ENCODE measurements around the gene CALHM3. TPM values are rescaled to one million over a fixed set of nuclear protein-coding genes. Genes with fewer than 3 reads are reported as not detected.

Gene CALHM3
- total RNA-seq, 4 donors from 2014 or later = not detected

DNA sequence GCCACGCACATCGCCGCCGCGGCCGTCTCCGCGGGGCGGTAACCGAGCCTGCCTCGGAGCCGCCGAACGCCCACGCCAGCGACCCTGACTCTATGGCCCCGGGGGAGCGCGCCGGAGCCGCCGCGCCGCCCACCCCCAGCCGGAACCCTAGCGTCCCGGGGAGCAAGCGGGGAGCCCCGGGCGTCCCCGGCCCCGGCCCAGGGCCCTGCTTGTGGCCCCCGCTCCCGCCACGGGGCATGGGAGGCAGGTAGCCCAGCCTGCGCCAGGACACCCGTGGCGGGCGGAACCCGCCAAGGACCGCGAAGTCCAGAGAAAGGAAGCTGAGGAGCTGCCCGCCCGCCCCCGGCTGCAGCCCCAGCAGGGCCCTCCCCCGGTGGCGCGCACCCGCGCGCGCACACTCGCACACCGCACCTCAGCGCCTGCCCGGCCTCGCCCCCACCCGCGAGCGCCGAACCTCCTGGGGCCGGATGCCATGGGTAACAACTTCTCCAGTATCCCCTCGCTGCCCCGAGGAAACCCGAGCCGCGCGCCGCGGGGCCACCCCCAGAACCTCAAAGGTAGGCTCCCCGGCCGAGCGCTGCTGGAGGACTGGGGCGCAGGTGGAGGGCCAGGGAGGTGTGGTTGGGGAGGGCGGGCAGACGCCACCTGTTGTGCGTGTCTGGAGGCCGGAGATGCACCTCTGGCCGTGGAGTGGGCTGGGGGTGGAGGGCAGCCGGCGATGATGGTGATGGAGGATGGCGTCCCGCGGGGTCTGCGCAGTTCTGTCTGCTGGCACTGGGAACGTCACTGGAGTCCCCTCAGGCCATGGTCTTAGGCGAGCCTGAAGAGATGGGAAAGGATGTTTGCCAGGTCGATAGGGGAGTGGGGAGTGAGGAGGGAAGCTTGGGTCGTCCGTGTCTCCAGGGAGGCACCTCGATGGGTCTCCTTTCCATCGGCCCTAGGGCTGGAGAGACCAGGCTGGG, 15.2 kb upstream of the CALHM3 start:
- no peak for DNase-seq
- Histone ChIP-seq H3K27me3 (peaks cover 16% of the 10 kb centered on the region), H3K9me3 (no peaks in the 10 kb centered on the region)

DNA sequence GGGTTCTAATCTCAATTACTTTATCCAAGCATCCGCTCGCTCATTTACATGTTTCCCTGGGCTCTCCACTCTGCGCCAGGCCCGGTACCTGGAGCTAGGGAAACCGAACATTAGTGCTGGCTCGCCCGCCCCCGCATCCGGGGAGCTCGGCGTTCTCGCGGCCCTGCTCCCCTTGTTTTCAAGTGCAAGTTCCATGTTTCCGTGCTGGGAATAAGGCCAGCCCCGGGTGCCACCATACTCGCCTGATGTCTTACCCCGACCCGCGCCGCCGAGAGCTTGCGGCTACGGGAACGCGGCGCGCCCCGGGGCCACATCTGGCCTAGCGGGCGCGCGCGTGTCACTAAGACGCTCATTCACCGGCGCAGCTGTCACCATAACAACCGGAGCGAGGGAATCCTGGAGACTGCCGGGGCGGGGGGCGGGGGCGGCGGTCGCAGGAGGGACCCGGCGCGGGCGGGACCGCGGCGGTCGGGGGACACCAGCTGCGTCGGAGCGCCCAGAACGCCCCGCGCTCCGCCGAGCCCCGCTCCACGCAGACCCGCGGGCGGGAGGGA, 14.4 kb upstream of the CALHM3 start, which contains the start of gene NEURL1:
Gene NEURL1 (plus strand): TSS at position 344 of the 554 bp plus-strand sequence. CDS start 683 bp downstream, outside the sequence.
- TF ChIP-seq POLR2A (IDR thresholded peaks at IDR 0.05) = no peak
- TF ChIP-seq, protein P1, sequence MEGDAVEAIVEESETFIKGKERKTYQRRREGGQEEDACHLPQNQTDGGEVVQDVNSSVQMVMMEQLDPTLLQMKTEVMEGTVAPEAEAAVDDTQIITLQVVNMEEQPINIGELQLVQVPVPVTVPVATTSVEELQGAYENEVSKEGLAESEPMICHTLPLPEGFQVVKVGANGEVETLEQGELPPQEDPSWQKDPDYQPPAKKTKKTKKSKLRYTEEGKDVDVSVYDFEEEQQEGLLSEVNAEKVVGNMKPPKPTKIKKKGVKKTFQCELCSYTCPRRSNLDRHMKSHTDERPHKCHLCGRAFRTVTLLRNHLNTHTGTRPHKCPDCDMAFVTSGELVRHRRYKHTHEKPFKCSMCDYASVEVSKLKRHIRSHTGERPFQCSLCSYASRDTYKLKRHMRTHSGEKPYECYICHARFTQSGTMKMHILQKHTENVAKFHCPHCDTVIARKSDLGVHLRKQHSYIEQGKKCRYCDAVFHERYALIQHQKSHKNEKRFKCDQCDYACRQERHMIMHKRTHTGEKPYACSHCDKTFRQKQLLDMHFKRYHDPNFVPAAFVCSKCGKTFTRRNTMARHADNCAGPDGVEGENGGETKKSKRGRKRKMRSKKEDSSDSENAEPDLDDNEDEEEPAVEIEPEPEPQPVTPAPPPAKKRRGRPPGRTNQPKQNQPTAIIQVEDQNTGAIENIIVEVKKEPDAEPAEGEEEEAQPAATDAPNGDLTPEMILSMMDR (IDR thresholded peaks at IDR 0.05) = no peak
- intact Hi-C loops (cut with DNase I) = no loop called here

More for the DNA sequence above, 15.2 kb upstream of the CALHM3 start:
- peak overlapping the region in 1 of 3 donors; percentile 42 for H3K4me3 ChIP-seq (replicated peaks in 1 of 3)
- H3K36me3 ChIP-seq = no peaks in the 10 kb centered on the region
- peaks cover 0 to 16% of the 10 kb centered on the region in 2 donors for H3K4me1 ChIP-seq
- intact Hi-C loops (cut with DNase I) = no loop called here
- no peak overlapping the region for H3K27ac ChIP-seq
- TF ChIP-seq POLR2A (IDR thresholded peaks at IDR 0.05) = no peak
- TF ChIP-seq, protein P1 (IDR thresholded peaks at IDR 0.05) = no peak
- WGBS, 2 donors = 3 to 5% methylated on average over 5 to 13 of the region's 92 CpGs

DNA sequence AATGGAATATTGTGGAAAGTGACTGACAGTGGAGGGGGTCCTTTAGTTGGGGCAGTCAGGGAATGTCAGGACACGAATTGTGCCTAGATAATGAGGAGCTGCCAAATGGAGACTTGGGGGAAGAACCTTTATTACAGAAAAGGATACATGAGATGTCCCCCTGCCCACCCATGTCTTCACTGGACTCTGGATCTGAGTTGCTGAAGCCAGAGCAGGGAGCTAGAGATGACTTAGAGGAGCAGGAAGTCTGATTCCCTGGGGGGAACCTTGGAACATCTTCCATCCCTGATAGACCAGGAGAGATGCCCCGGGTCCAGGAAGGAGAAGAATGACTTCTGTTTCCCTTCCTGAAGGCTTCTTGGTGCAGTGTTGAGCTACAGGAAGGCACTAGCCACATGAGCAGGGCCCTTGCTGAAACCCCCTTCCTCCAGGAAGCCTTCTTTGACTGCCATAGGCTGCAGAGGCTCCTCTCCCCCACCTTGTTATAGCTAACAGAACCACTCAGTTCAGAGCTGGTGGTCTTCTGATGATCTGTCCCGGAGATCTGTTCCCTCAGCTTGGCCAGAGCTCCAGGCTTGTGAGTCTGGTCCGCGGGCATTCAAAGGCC, 13.7 kb upstream of the CALHM3 start:
- H3K4me3 ChIP-seq (replicated peaks in 1 of 3) = no peak overlapping the region
- 61 to 64% methylated on average over 5 of the region's 5 CpGs for WGBS, 2 donors
- intact Hi-C loops (cut with DNase I) = no loop called here

More for the DNA sequence above, 14.4 kb upstream of the CALHM3 start, which contains the start of gene NEURL1:
- Histone ChIP-seq H3K27ac (no peak within 1 kb of the TSS), H3K27me3 (peaks cover 16% of the 10 kb centered on the region), H3K36me3 (no peaks in the 10 kb centered on the region), H3K4me1 (peaks cover 0 to 16% of the 10 kb centered on the region in 2 donors), H3K9me3 (no peaks in the 10 kb centered on the region), H3K4me3 (replicated peaks in 1 of 3) (peak within 1 kb of the TSS in 1 of 3 donors; percentile 42)
- WGBS, 2 donors = 3 to 10% methylated on average over 14 to 41 of the region's 65 CpGs
- DNase-seq = peak in 1 of 2 donors; percentile 16

DNA sequence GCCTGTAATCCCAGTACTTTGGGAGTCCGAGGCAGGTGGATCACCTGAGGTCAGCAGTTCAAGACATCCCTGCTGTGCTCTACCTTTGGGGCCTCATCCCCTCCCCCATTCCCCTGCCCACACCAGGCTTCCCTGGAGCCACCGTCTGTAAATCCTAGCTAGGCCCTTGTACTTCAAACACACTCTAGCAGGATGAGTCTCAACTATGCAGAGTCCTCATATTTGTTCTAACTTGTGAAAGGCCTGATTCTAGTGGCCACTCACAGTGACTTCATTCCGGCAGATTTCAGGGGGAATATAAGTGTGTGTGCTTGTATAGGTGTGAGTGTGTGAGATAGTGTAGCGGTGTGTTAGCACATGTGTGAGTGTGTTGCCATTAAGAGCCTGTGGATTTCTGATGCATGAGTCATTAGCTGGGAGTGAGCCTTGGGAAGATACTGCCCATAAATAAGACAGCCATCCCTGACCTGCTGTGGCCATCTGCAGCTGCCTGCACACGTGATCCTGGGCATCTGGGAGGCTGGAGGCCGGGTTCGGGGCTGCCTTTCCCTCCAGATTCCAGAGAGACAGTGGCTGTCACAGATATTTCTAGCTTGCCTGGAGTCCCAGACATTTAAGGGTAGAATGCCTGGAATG, 12.8 kb upstream of the CALHM3 start:
- H3K4me3 ChIP-seq (replicated peaks in 1 of 3) = no peak overlapping the region
- no peak for DNase-seq
- no peaks in the 10 kb centered on the region for H3K9me3 ChIP-seq
- H3K36me3 ChIP-seq = no peaks in the 10 kb centered on the region
- intact Hi-C loops (cut with DNase I) = no loop called here
- peaks cover 16% of the 10 kb centered on the region for H3K27me3 ChIP-seq
- H3K27ac ChIP-seq = no peak overlapping the region
- TF ChIP-seq, protein P1 (IDR thresholded peaks at IDR 0.05) = no peak
- TF ChIP-seq POLR2A (IDR thresholded peaks at IDR 0.05) = no peak
- peaks cover 0 to 16% of the 10 kb centered on the region in 2 donors for H3K4me1 ChIP-seq
- 79 to 83% methylated on average over 7 of the region's 7 CpGs for WGBS, 2 donors

More for the DNA sequence above, 13.7 kb upstream of the CALHM3 start:
- DNase-seq = no peak
- no peak overlapping the region for H3K27ac ChIP-seq
- peaks cover 16% of the 10 kb centered on the region for H3K27me3 ChIP-seq
- no peaks in the 10 kb centered on the region for H3K36me3 ChIP-seq
- H3K9me3 ChIP-seq = no peaks in the 10 kb centered on the region
- no peak for TF ChIP-seq POLR2A (IDR thresholded peaks at IDR 0.05)
- TF ChIP-seq, protein P1 (IDR thresholded peaks at IDR 0.05) = no peak
- peaks cover 0 to 16% of the 10 kb centered on the region in 2 donors for H3K4me1 ChIP-seq
